Osteocyte (in vitro differentiated cells): ENCODE measurements around the gene NEAT1. TPM values are rescaled to one million over a fixed set of nuclear protein-coding genes. Genes with fewer than 3 reads are reported as not detected.

Experiments
- DNase-seq: peaks from one replicate; pipeline ENCODE4 v3.0.0; 2021; ENCODE audit warnings: mixed read lengths; ENCODE audit not compliant: unreplicated experiment; ENCODE audit errors: extremely low spot score
- H3K27ac Mint-ChIP-seq: one replicate; pipeline ENCODE4 v1.8.0; 2021; ENCODE audit warnings: mild to moderate bottlenecking, mixed read lengths; ENCODE audit not compliant: unreplicated experiment
- H3K27me3 Mint-ChIP-seq: one replicate; pipeline ENCODE4 v1.8.0; 2021; ENCODE audit warnings: mixed read lengths; ENCODE audit not compliant: unreplicated experiment
- H3K36me3 Mint-ChIP-seq: one replicate; pipeline ENCODE4 v1.8.0; 2021; ENCODE audit warnings: mixed read lengths; ENCODE audit not compliant: unreplicated experiment
- H3K4me1 Mint-ChIP-seq: one replicate; pipeline ENCODE4 v1.8.0; 2021; ENCODE audit warnings: mixed read lengths; ENCODE audit not compliant: unreplicated experiment
- H3K4me3 Mint-ChIP-seq: one replicate; pipeline ENCODE4 v1.8.0; 2021; ENCODE audit warnings: mild to moderate bottlenecking, moderate library complexity, mixed read lengths; ENCODE audit not compliant: unreplicated experiment
- H3K9me3 Mint-ChIP-seq: one replicate; pipeline ENCODE4 v1.8.0; 2021; ENCODE audit warnings: mixed read lengths; ENCODE audit not compliant: unreplicated experiment
- total RNA-seq: library from RNA; stranded (reverse); gene quantifications from 2 replicates; pipeline ENCODE4 v1.2.1, GENCODE V29; 2021
- TF ChIP-seq, protein P1 (sequence below): fragments of 200-600 bp; sonication (generic); IDR thresholded peaks from 2 replicates; pipeline ENCODE4 v1.5.0; 2021; ENCODE audit warnings: antibody characterized with exemption, mild to moderate bottlenecking, moderate library complexity

The NEAT1 gene
- total RNA-seq, 1 donor from 2014 or later: 534 TPM

DNA sequence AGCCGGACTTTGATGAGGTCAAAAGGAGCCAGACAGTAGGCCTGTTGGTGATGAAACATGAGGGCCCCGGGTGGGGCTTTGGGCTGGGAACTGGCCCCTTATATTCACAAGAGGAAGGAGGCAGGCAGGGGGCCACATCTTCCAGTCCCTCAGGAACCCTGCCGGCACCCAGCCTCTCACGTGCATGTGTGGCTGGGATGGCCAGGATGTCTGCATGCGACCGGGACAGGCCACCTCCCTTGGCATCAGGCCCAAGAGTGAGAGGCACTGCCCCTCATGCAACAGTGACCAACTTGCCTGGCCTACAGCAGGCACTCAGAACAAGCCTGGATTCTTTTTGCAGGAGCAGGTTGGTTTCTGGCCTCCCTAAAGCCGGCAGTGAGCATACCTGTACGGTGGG is 45.6 kb upstream of the NEAT1 start:
- no peaks in the 10 kb centered on the region for H3K27me3 Mint-ChIP-seq
- TF ChIP-seq, protein P1, sequence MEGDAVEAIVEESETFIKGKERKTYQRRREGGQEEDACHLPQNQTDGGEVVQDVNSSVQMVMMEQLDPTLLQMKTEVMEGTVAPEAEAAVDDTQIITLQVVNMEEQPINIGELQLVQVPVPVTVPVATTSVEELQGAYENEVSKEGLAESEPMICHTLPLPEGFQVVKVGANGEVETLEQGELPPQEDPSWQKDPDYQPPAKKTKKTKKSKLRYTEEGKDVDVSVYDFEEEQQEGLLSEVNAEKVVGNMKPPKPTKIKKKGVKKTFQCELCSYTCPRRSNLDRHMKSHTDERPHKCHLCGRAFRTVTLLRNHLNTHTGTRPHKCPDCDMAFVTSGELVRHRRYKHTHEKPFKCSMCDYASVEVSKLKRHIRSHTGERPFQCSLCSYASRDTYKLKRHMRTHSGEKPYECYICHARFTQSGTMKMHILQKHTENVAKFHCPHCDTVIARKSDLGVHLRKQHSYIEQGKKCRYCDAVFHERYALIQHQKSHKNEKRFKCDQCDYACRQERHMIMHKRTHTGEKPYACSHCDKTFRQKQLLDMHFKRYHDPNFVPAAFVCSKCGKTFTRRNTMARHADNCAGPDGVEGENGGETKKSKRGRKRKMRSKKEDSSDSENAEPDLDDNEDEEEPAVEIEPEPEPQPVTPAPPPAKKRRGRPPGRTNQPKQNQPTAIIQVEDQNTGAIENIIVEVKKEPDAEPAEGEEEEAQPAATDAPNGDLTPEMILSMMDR: no peak
- no peaks in the 10 kb centered on the region for H3K9me3 Mint-ChIP-seq
- no peak overlapping the region for H3K4me3 Mint-ChIP-seq
- peak overlapping the region; percentile 23 for H3K27ac Mint-ChIP-seq
- no peak for DNase-seq
- H3K4me1 Mint-ChIP-seq: peaks cover 9% of the 10 kb centered on the region
- H3K36me3 Mint-ChIP-seq: no peaks in the 10 kb centered on the region

DNA sequence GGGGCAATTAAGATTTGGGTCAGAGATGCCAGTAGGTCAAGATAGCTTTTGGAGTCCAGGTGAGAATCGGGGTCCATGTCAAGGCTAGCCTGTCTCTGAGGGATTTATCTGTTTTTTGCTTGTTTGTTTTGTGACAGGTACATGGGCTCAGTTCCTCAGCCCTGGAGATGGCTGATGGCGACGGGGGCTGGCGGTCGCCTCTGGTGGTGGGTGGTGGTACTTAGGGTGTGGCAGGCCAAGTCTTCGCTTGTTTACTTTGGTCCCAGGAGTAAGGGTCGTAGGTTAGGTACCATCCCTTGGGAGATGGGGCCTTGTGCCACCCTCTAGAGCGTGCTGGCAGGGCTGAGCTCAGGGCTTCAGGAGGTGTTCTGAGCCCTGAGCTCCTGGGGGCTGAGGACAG is 44.8 kb upstream of the NEAT1 start:
- H3K27ac Mint-ChIP-seq: peak overlapping the region; percentile 20
- H3K4me3 Mint-ChIP-seq: no peak overlapping the region
- peaks cover 14% of the 10 kb centered on the region for H3K4me1 Mint-ChIP-seq
- H3K9me3 Mint-ChIP-seq: no peaks in the 10 kb centered on the region
- TF ChIP-seq, protein P1: no peak
- no peak for DNase-seq
- no peaks in the 10 kb centered on the region for H3K27me3 Mint-ChIP-seq
- no peaks in the 10 kb centered on the region for H3K36me3 Mint-ChIP-seq

DNA sequence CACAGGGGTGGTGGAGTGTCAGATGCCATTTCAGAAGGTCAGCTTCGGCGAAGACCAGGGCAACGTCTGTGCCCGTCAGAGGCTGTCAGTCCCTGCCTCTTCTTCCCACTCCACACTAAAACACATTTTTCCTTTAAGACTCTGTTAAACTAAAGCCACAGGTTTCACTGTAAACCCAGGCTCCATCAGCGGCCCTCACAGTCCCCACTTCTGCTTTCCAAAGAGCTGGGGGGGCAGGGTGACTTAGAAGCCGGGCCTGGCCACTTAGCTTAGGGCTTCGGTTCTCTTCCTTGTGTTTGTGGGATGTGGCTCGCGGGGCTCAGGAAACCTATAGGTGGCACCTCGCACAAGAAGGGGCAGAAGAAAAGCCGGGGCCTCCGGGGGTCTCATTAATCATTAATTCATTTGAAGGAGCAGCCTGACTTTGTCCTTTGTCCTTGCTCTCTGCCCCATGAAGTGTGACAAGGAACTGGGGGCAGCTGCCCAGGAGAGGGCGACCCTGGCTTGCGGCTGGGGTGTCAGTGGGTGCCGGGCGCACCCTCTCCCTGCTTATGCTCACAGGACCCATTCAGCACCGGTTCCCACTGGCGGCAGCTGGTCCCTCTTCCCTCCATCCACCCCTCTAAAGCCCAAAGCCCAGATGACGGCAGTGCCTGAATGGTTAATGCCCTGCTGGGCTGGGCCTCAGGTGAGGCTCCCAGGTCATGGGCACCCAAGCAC is 44.2 kb upstream of the NEAT1 start:
- Mint-ChIP-seq H3K27me3 (no peaks in the 10 kb centered on the region), H3K36me3 (no peaks in the 10 kb centered on the region), H3K4me1 (peaks cover 20% of the 10 kb centered on the region), H3K9me3 (no peaks in the 10 kb centered on the region), H3K27ac (no peak overlapping the region), H3K4me3 (no peak overlapping the region)
- no peak for DNase-seq
- TF ChIP-seq, protein P1: no peak

DNA sequence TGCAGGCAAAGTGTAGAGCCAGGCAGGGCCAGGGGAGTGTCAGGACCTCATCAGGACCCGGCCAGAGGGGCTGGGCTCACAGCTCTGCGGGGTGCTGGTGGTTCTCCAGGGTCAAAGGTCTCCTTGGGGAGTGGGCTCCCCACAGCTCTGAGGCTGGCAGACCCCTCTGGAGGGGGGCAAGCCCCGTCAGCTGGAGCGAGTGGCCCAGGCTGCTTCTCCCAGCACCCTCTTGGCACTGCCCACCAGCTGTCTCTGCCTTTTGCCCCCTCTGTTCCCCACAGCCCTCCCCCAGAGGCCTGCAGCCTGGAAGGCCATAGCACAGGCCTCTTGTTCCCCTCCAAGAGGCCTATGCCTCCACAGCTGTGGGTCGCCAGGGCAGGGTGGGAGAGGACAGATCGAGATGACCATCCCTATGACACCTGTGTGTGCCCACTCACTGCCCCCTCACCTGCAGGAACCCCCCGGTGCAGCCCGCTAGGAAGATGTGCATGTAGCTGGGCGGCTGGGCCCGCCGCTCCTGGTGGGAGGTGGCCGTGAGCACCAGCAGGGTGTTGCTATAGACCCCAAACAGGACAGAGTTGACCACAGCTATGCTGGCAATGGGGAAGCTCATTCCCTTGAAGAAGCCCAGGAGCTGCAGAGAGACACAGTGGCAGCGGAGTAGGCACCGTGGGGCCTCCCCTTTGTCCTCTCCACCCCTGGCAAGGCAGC is 43.5 kb upstream of the NEAT1 start:
- H3K27me3 Mint-ChIP-seq: no peaks in the 10 kb centered on the region
- H3K9me3 Mint-ChIP-seq: no peaks in the 10 kb centered on the region
- H3K36me3 Mint-ChIP-seq: no peaks in the 10 kb centered on the region
- H3K4me1 Mint-ChIP-seq: peaks cover 27% of the 10 kb centered on the region
- TF ChIP-seq, protein P1: no peak
- H3K27ac Mint-ChIP-seq: no peak overlapping the region
- no peak overlapping the region for H3K4me3 Mint-ChIP-seq
- DNase-seq: no peak

DNA sequence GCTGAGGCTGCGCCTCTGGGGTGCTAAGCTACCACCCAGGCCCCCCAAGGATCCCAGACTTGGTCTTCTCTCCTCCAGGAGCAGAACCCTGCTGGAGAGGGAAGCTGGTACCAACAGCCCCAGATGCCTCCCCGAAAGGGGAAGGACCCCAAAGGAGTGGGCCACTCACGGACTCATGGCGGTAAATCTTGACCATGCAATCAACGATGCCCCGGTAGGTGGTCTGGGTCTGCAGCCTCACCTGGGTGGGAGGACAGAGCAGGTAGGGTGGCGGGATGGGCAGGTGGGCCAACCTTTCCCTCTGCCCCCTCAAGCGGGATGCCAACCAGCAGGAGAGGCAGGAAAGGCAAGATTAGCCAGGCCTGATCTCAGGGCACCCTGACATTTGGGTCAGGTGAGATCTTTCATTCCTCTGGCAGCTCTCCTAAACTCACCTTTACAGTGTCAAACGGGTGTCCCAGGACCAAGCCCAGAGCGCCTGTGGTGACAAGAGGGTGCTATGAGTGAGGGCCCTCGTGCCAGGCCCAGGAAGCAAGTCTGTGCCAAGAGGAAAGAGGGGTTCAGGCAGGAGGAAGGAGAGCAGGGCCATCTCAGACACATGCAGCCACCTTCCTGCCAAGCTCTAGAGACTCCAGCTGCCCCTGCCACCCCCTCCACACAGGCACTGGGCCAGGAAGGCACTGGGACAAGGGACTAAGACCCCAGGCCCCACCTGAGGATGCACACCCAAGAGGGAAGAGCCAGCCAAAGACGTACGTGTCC is 42.7 kb upstream of the NEAT1 start:
- H3K27me3 Mint-ChIP-seq: no peaks in the 10 kb centered on the region
- no peak for DNase-seq
- no peak overlapping the region for H3K27ac Mint-ChIP-seq
- peaks cover 35% of the 10 kb centered on the region for H3K4me1 Mint-ChIP-seq
- no peak overlapping the region for H3K4me3 Mint-ChIP-seq
- H3K9me3 Mint-ChIP-seq: no peaks in the 10 kb centered on the region
- H3K36me3 Mint-ChIP-seq: no peaks in the 10 kb centered on the region
- TF ChIP-seq, protein P1: no peak
